Measurements from ENCODE around the gene DCAF5. TPM values are rescaled to one million over a fixed set of nuclear protein-coding genes. Genes with fewer than 3 reads are reported as not detected.

DCAF5 gene
- total and polyA plus RNA-seq, 2 of the 13 experiments (the other 11 are each of a cell fraction or from before 2014, with no cell fraction given) = 13.4 to 31.6 TPM

DNA sequence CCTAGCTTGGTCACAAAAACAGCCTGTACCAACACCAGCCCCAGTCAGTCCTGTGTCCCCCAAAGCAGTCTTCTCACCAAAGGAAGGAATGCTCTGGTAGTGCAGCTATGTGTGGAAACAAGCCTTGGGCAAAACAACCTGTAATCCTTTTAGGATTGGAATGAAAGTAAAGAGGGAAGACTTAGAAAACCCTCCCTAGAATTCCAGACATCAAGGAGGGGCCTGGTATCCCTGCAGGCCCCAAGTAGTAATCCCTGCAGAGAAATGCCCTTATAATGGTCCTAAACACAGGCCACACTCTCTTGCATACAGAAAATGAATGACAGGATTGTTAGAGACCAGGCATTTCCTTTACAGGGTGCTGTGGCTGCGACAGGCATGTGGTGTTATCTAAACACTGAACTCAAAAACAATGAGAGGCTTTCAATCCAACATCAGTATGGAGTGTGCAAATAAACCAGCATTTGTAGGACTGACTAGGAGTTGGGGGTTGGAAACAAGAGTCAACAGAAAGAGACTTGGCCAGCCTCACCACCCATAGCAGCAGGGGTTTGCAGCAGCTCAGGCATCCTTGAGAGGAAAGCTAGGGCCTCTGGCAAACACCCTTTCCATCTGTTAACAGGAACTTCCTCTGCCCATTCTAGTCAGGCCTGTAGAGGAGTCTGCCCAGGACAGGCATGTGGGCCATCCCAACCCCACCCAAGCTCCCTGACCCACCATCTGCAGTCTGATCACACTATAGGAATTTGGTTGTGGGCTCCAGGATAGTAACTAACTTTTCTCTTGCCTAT is 59.1 kb downstream of the DCAF5 start (continued):
- TF ChIP-seq NFKBIZ (CRISPR knock-in tag; IDR thresholded peaks at IDR 0.05) = no peak
- peak; percentile 40; the same call in 1 of the 2 replicates for TF ChIP-seq ZNF788 (CRISPR knock-in tag; IDR thresholded peaks at IDR 0.05; ENCODE audit: borderline replicate concordance)
- TF ChIP-seq KLF16 (CRISPR knock-in tag; IDR thresholded peaks at IDR 0.05) = 0 out of 4 replicates have a peak, but pooled peaks of 1 of the 2 experiments have one; percentile 12
- no peak for TF ChIP-seq HIVEP1 (CRISPR knock-in tag; IDR thresholded peaks at IDR 0.05)
- 0 out of 2 replicates have a peak, but pooled peaks have one; percentile 26 for TF ChIP-seq MEF2D (CRISPR knock-in tag; IDR thresholded peaks at IDR 0.05)
- no peak for TF ChIP-seq HHEX (CRISPR knock-in tag; IDR thresholded peaks at IDR 0.05)
- TF ChIP-seq, protein P1, sequence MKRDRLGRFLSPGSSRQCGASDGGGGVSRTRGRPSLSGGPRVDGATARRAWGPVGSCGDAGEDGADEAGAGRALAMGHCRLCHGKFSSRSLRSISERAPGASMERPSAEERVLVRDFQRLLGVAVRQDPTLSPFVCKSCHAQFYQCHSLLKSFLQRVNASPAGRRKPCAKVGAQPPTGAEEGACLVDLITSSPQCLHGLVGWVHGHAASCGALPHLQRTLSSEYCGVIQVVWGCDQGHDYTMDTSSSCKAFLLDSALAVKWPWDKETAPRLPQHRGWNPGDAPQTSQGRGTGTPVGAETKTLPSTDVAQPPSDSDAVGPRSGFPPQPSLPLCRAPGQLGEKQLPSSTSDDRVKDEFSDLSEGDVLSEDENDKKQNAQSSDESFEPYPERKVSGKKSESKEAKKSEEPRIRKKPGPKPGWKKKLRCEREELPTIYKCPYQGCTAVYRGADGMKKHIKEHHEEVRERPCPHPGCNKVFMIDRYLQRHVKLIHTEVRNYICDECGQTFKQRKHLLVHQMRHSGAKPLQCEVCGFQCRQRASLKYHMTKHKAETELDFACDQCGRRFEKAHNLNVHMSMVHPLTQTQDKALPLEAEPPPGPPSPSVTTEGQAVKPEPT (CRISPR knock-in tag; IDR thresholded peaks at IDR 0.05; ENCODE audit: low read depth) = no peak
- TF ChIP-seq SETDB1 (CRISPR knock-in tag; IDR thresholded peaks at IDR 0.05; ENCODE audit: borderline replicate concordance) = no peak
- TF ChIP-seq ZNF883 (CRISPR knock-in tag; IDR thresholded peaks at IDR 0.05; ENCODE audit: not compliant biosample characterization) = no peak
- TF ChIP-seq XRCC5 (optimal IDR thresholded peaks at IDR 0.05; ENCODE audit: low read length) = peak; percentile 62
- TF ChIP-seq POGZ (CRISPR knock-in tag; IDR thresholded peaks at IDR 0.05) = peak; percentile 49; the same call in 1 of the 2 replicates
- no peak for TF ChIP-seq ATM (IDR thresholded peaks at IDR 0.05; ENCODE audit: borderline replicate concordance)
- TF ChIP-seq, protein P2, sequence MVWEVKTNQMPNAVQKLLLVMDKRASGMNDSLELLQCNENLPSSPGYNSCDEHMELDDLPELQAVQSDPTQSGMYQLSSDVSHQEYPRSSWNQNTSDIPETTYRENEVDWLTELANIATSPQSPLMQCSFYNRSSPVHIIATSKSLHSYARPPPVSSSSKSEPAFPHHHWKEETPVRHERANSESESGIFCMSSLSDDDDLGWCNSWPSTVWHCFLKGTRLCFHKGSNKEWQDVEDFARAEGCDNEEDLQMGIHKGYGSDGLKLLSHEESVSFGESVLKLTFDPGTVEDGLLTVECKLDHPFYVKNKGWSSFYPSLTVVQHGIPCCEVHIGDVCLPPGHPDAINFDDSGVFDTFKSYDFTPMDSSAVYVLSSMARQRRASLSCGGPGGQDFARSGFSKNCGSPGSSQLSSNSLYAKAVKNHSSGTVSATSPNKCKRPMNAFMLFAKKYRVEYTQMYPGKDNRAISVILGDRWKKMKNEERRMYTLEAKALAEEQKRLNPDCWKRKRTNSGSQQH (CRISPR knock-in tag; IDR thresholded peaks at IDR 0.05; ENCODE audit: low read depth) = no peak
- TF ChIP-seq SAP130 (CRISPR knock-in tag; IDR thresholded peaks at IDR 0.05; ENCODE audit: low read depth) = peak; percentile 85
- TF ChIP-seq, protein P3, sequence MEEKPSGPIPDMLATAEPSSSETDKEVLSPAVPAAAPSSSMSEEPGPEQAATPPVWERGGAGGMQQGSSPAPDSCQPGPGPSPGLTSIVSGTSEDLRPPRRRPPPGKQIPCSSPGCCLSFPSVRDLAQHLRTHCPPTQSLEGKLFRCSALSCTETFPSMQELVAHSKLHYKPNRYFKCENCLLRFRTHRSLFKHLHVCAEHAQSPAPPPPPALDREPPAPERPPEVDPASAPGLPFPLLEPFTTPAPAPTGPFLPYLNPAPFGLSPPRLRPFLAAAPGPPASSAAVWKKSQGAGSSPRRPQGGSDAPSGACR (CRISPR knock-in tag; IDR thresholded peaks at IDR 0.05) = no peak
- no peak for TF ChIP-seq ZEB1 (IDR thresholded peaks at IDR 0.05; ENCODE audit: insufficient replicate concordance, low read depth)
- TF ChIP-seq SP4 (CRISPR knock-in tag; IDR thresholded peaks at IDR 0.05) = no peak
- TF ChIP-seq, protein P4, sequence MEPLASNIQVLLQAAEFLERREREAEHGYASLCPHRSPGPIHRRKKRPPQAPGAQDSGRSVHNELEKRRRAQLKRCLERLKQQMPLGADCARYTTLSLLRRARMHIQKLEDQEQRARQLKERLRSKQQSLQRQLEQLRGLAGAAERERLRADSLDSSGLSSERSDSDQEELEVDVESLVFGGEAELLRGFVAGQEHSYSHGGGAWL (CRISPR knock-in tag; IDR thresholded peaks at IDR 0.05) = no peak
- no peak for TF ChIP-seq CHCHD3 (CRISPR knock-in tag; IDR thresholded peaks at IDR 0.05)
- TF ChIP-seq TCF7 (IDR thresholded peaks at IDR 0.05; ENCODE audit: low read depth) = no peak
- no peak for TF ChIP-seq ESRRA (CRISPR knock-in tag; IDR thresholded peaks at IDR 0.05; ENCODE audit: low read depth)
- no peak for TF ChIP-seq NFE2L1 (CRISPR knock-in tag; IDR thresholded peaks at IDR 0.05; ENCODE audit: borderline replicate concordance)
- TF ChIP-seq, protein P5, sequence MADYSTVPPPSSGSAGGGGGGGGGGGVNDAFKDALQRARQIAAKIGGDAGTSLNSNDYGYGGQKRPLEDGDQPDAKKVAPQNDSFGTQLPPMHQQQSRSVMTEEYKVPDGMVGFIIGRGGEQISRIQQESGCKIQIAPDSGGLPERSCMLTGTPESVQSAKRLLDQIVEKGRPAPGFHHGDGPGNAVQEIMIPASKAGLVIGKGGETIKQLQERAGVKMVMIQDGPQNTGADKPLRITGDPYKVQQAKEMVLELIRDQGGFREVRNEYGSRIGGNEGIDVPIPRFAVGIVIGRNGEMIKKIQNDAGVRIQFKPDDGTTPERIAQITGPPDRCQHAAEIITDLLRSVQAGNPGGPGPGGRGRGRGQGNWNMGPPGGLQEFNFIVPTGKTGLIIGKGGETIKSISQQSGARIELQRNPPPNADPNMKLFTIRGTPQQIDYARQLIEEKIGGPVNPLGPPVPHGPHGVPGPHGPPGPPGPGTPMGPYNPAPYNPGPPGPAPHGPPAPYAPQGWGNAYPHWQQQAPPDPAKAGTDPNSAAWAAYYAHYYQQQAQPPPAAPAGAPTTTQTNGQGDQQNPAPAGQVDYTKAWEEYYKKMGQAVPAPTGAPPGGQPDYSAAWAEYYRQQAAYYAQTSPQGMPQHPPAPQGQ (CRISPR knock-in tag; IDR thresholded peaks at IDR 0.05; ENCODE audit: borderline replicate concordance) = no peak
- no peak for TF ChIP-seq NR2F2 (IDR thresholded peaks at IDR 0.05; ENCODE audit: borderline replicate concordance, low read depth)
- TF ChIP-seq ZNF75D (CRISPR knock-in tag; IDR thresholded peaks at IDR 0.05; ENCODE audit: borderline replicate concordance) = no peak

Data from HepG2 (cell line).